Kidney (tissue), 14 donors: ENCODE measurements around the gene COBL. TPM values are rescaled to one million over a fixed set of nuclear protein-coding genes. Genes with fewer than 3 reads are reported as not detected.

Experiments used
- DNase-seq, 5 donors: peaks; one replicate each; pipeline ENCODE4 v3.0.0-alpha.2; 2013 to 2020
- FAIRE-seq: peaks from 2 replicates; lab custom pipeline; 2012; peaks lifted over from hg19 to GRCh38; lab: Jason Lieb, UNC
- H3K27ac ChIP-seq, 2 donors: one replicate each; pipeline ENCODE4 v1.7.0; 2013; ENCODE audit warnings: low read depth in 2 of 2, low read length in 2 of 2, inconsistent platforms in 1 of 2
- H3K27me3 ChIP-seq: one replicate; pipeline ENCODE4 v1.7.1; 2013; ENCODE audit warnings: low read length, inconsistent platforms; ENCODE audit not compliant: control insufficient read depth, insufficient read depth
- H3K36me3 ChIP-seq, 3 donors: one replicate each; pipeline versions ENCODE4 v1.7.0 to v1.7.1; 2013; ENCODE audit warnings: low read length in 3 of 3, control low read depth in 1 of 3, inconsistent platforms in 1 of 3; ENCODE audit not compliant: insufficient read depth in 3 of 3, control insufficient read depth in 2 of 3
- H3K4me1 ChIP-seq, 3 donors: one replicate each; pipeline versions ENCODE4 v1.7.0 to v1.7.1; 2013; ENCODE audit warnings: low read length in 3 of 3, inconsistent platforms in 1 of 3, low read depth in 1 of 3; ENCODE audit not compliant: control insufficient read depth in 2 of 3, insufficient read depth in 2 of 3
- H3K4me3 ChIP-seq, 3 donors: one replicate each; pipeline versions ENCODE4 v1.7.0 to v1.8.1; 2013; ENCODE audit warnings: low read length in 3 of 3, control low read depth in 1 of 3, inconsistent platforms in 1 of 3
- H3K9ac ChIP-seq, 3 donors: one replicate each; pipeline versions ENCODE4 v1.7.0 to v1.7.1; 2013; ENCODE audit warnings: low read length in 3 of 3, control low read depth in 1 of 3, inconsistent platforms in 1 of 3
- H3K9me3 ChIP-seq, 3 donors: one replicate each; pipeline versions ENCODE4 v1.7.0 to v1.7.1; 2013; ENCODE audit warnings: low read length in 3 of 3, control low read depth in 1 of 3, inconsistent platforms in 1 of 3; ENCODE audit not compliant: control insufficient read depth in 2 of 3, insufficient read depth in 1 of 3
- CTCF ChIP-seq: IDR thresholded peaks from 3 replicates; pipeline ENCODE4 v1.5.1; 2012; ENCODE audit warnings: mild to moderate bottlenecking, moderate library complexity, borderline replicate concordance; ENCODE audit not compliant: insufficient read depth; ENCODE audit errors: extremely low read depth
- intact Hi-C: fragments of 100-400 bp; cut with DNase I; formaldehyde crosslinking; loops from one replicate; pipeline ENCODE4 v1.11.1; 2022
- polyA plus RNA-seq: library from polyadenylated mRNA; stranded (reverse); fragments of 350-450 nt; fragmentation: Illumina TruSeq; extraction: RNeasy Lipid Tissue Mini Kit (QIAGEN cat#74804); gene quantifications from one replicate; pipeline ENCODE4 v1.2.3, GENCODE V29; 2014; ENCODE audit warnings: low read depth, low replicate concordance; ENCODE audit not compliant: insufficient read depth
- total RNA-seq: library from RNA; stranded (reverse); fragmentation: NEBNext Ultra II Directional; extraction: Animal tissue kit (Norgen Biotek cat#: 25700); gene quantifications from one replicate; pipeline ENCODE4 v1.2.1, GENCODE V29; 2021
- donor health status: control.
- donor health status: control.
- donor health status: control.
- donor health status: control.
- donor health status: control.
- donor health status: DM: yes; HTN: yes; CAD: no.
- donor health status: Normal renal cell carcinoma (clear cell type).

Gene COBL
- total and polyA plus RNA-seq, 2 donors from 2014 or later, result 9.8 to 42.7 TPM

GRCh38 chr7:51325908-51326307, 9.3 kb upstream of the COBL start:
- H3K36me3 ChIP-seq, result no peaks in the 10 kb centered on the region
- TF ChIP-seq CTCF, result no peak
- H3K27ac ChIP-seq, result no peak overlapping the region
- no peak for DNase-seq
- no peak for FAIRE-seq
- H3K9me3 ChIP-seq, result no peaks in the 10 kb centered on the region
- intact Hi-C loops, result no loop called here
- H3K4me1 ChIP-seq, result no peaks in the 10 kb centered on the region
- H3K27me3 ChIP-seq, result no peaks in the 10 kb centered on the region
- no peak overlapping the region for H3K4me3 ChIP-seq
- no peak overlapping the region for H3K9ac ChIP-seq

- DNase-seq, result no peak
- Histone ChIP-seq H3K9me3 (no peaks in the 10 kb centered on the region), H3K27ac (no peak overlapping the region), H3K4me1 (no peaks in the 10 kb centered on the region), H3K9ac (no peak overlapping the region), H3K4me3 (no peak overlapping the region), H3K36me3 (no peaks in the 10 kb centered on the region), H3K27me3 (no peaks in the 10 kb centered on the region)
- FAIRE-seq, result no peak
- no peak for TF ChIP-seq CTCF
- intact Hi-C loops, result no loop called here
These were observed 8.7 kb upstream of the COBL start for GRCh38 chr7:51325261-51325676.

- Histone ChIP-seq H3K9me3 (no peaks in the 10 kb centered on the region), H3K36me3 (no peaks in the 10 kb centered on the region), H3K27me3 (no peaks in the 10 kb centered on the region), H3K9ac (no peak overlapping the region), H3K4me3 (no peak overlapping the region), H3K27ac (no peak overlapping the region), H3K4me1 (peaks cover 0 to 2% (median 0%) of the 10 kb centered on the region in 3 donors)
- TF ChIP-seq CTCF, result no peak
- FAIRE-seq (peak; percentile 21), DNase-seq (no peak)
- intact Hi-C loops, result no loop called here
These were observed 7.7 kb upstream of the COBL start for GRCh38 chr7:51324206-51324898.
